IPS-11a (cell line): ENCODE results near the gene EPHA10.

Source experiments
- H3K4me3 ChIP-seq: one replicate; pipeline ENCODE4 v1.5.1; 2013; ENCODE audit warnings: low read depth, low read length, control low read depth

The EPHA10 gene

DNA sequence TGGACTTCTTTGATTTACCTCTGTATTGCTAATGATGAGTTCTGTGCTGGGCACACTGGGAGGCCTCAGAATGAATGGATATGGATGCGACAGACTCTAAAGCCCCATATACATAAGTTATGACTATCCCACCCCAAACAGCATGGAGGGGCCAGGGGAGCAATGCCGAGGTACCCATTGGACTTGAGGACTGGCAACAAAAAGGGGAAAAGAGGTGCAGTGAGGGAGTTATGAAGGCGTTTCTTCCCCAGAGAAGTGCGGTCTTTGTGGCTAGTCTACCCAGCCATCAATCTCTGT lies 87.8 kb downstream of the EPHA10 start:
- H3K4me3 ChIP-seq = no peak overlapping the region

DNA sequence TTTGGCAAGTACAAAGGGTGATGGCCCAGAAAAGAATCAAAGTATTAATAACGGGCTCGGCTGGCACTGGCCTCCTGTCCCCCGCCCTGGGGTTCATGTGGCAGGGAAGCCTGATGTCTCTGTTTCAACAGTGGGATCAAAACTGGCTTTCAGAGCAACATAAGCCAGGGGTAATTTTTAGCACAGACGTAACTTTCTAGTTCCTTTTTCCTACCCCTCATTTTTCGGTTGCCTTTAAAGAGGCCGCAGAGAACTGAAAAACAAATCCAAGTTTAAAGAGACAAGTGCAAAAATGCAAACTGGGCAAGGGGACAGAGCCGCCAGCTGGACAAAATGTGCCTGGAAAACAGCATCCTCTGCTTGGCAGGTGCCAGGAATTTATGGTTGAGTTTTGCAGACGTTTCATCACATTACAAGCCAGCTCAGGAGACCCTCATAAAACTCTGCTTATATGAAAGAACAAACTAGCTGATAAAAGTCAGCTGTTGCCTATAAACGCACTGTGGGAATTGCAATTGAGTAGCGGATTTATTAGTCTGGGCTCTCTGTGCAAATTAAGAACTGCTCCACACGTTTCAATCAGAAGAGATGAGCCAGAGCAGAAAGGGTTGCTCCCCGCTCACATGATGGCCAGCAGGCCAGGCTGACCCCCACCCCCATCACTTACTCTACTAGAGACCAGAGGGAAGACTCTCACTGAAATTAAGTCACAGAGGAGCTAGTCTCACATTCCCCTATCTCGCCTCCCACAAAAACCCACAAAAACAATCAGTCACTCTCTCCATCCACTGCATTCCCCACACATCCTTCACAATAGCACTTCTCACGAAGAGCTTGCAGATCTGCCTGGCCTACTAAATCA lies 88.4 kb downstream of the EPHA10 start:
- no peak overlapping the region for H3K4me3 ChIP-seq

DNA sequence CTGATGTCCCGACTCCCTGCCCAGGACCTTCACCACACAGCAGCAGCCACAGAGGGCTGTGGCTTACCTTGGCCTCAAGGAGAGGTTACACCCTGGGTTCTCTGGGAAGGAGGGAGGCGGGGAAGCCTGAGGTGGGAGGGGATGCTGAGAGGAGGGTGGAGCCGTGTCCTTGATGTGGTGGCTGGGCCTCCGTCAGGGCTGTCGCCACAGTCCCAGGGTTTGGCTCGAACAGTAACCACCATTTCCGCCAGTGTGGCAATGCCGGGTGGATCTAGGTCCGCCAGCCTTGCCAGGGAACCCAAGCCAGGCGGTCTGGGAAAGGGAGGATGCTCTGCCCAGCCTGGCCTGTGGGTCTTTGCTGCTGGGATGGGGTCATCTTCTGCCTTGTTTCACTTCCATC lies 91.0 kb downstream of the EPHA10 start:
- H3K4me3 ChIP-seq = no peak overlapping the region

DNA sequence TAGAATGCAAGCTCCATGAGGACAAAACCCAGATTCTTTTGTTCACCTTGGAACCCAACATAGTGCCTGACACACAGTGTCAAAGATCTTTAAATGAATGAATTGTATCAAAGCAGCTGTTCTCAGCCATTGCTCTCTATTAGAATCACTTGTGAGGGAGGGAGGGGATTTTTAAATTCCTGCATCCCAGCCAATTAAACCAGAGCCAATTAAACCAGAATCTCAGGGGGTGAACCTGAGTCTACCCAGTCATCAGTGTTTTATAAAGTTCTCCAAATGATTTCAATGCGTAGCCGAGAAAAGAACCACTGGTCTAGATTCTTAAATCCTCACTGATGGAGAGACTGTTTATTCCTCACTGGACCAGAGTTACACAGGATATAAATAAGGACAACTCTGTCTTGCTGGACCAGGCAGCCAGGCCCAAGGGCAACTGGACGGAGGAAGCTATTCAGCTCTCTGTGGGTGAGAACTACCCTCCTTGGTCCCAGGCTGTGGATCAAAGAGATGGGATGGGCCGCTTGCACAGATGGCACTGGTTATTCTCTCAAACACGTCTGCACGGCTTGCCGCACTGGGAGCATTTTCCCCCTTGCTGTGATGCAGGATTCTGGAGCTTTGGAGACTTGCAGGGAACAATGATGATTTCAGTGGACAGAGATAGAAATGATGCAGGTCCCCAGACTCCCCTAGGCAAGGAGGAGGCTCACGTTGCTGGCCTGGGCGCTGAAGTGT lies 92.6 kb downstream of the EPHA10 start:
- H3K4me3 ChIP-seq = no peak overlapping the region

DNA sequence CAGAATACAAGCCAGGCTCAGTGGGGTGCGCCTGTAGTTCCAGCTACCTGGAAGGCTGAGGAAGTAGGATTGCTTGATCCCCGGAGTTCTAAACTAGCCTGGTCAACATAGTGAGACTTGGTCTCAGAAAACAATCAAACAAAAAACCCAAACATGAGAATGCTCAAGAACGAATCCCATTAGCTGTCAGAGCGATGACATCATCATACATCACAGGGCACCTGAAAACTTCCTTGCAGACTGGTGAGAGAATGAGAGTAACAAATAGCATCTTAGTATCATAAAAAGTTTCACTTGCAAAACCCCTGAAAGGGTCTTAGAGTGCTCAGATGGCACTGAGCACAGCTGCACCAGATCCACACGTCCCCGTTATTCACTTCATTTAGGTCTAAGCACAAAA lies 93.7 kb downstream of the EPHA10 start:
- no peak overlapping the region for H3K4me3 ChIP-seq

DNA sequence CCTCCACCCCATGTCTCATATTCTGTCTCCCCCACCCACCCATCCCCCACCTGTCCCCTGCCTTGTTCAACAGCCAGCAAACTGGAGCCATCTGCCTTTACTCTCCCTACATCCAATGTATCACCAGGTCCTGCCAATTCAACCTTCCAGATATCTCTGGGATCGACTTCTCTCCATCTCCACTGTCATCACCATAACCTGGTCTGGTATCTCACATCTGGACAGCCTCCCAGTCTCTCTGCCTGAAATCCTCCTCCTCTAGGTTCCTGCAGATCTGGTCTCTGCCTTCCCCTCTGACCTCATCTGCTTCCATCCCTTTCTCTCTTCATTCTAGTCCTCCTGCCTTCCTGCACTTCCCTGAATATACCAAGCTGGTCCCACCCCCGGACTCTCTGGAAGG lies 94.8 kb downstream of the EPHA10 start:
- H3K4me3 ChIP-seq = no peak overlapping the region

DNA sequence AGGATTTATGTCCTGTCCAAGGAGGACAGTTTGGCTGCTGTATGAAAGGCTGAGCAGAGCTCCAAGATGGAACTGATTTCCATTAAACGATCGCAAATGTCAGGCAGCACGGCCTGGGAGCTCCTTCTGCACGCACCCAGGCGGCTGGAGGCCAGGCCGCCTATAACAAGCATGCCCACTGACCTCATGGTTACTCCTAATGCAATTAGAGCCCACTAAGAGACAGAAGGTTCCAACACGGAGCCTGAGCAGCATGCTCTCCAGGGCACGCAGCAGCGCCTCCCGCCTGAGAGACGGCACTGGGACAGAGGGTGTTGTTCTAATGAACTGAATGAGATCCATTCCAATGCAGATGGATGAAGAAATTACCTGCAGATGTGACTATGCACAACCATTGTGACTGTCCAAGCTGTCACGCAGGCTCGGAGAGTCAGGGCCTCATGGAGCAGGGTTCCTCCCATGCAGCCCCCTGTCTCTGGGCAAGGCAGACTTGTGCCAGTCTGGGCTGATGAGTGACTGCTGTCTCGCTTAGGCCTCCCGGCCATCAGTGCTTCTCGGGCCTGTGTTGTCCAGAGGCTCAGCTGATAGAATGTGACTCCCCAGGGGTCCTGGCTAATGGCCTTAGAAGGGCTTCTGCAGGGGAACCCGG lies 97.8 kb downstream of the EPHA10 start:
- no peak overlapping the region for H3K4me3 ChIP-seq

DNA sequence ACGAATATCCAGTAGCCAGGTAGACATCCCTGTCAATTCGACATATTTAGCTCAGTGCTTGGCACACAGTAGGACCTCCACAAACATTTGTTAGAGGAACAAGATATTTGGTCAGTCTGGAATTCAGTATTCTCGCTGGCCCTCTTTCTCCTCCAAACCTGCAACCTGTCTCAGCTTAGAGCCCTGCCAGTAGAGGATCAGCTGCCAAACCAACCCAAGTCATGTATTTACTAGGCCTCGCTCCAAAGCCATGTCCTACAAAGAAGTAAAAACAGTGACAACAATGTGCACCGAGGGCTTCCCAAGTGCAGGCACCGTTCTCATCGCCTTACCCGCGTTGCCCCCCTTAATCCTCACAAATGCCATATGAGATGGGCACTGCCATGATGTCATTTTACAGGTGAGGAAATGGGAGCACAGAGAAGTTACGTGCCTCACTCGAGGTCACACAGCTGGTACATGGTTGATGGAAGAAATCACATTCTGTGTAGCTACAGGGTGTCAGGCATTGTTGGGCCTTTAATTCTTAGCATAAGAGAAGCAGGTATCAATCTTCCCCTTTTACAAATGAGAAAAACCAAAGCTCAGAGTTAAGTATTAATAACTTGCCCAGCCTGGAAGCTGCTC lies 98.6 kb downstream of the EPHA10 start:
- H3K4me3 ChIP-seq = no peak overlapping the region
